SKM-1 (cell line): ENCODE results near the gene BAZ2A.
"Not testable (repeated sequence)": the region's sequence is repeated elsewhere in the genome, so short reads cannot be mapped to it uniquely, and the experiment has no call there.

ENCODE experiments used
- DNase-seq: peaks from one replicate; lab custom pipeline; 2025; ENCODE audit not compliant: unreplicated experiment; lab: John Stamatoyannopoulos, UW

Gene BAZ2A

GRCh38 chr12:56599041-56599440 lies 31.1 kb downstream of the BAZ2A start:
- no peak for DNase-seq

GRCh38 chr12:56596815-56597214 lies 33.3 kb downstream of the BAZ2A start:
- no peak for DNase-seq

- DNase-seq = no peak
These were observed 36.1 kb downstream of the BAZ2A start for GRCh38 chr12:56593909-56594621.

DNA sequence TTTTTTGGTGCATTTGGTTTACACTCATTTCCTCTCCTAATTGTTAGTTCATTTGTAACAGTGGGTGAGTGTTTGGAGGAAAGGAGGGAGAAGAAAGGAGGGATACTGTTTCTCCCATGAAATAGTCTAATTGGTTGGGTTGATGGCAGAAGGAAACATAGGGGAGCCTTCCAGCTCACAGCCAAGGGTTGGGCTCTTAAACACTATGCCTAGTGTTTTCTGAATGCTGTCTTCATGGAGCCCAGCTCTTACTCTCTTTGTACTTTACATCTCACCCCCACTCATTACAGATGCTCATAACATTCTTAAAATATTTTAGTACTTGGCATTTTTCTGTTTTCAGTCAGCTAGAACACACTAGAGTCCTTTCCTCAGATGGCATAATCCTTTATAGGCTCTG lies 38.2 kb downstream of the BAZ2A start:
- DNase-seq = no peak

GRCh38 chr12:56591126-56591525 lies 39.0 kb downstream of the BAZ2A start:
- no peak for DNase-seq

GRCh38 chr12:56590237-56590830 lies 39.8 kb downstream of the BAZ2A start:
- DNase-seq = peak; percentile 5

DNA sequence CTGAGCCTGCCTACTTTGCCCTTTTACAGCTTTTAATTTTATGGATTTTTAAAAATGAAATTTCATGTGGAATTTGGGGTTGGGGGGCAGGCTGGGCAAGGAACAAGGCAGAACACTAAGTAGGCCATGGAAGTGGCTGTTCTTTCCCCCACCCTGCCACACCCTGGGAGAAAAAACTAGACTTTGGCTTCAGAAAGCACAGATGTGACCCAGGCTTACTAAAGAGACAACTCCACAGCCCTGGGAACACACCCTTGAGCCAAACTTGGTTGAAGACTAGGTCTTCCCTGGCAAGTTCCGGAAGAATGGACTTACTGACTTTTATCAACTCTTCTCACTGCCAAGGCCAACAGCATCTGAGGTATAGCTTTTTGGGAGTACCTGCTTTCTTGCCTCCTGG lies 40.3 kb downstream of the BAZ2A start:
- DNase-seq = no peak

GRCh38 chr12:56585098-56585497 lies 45.0 kb downstream of the BAZ2A start:
- DNase-seq = no peak

- no peak for DNase-seq
These were observed 48.5 kb downstream of the BAZ2A start for GRCh38 chr12:56581418-56582145.

GRCh38 chr12:56578983-56579546 lies 51.1 kb downstream of the BAZ2A start:
- DNase-seq = no peak

DNA sequence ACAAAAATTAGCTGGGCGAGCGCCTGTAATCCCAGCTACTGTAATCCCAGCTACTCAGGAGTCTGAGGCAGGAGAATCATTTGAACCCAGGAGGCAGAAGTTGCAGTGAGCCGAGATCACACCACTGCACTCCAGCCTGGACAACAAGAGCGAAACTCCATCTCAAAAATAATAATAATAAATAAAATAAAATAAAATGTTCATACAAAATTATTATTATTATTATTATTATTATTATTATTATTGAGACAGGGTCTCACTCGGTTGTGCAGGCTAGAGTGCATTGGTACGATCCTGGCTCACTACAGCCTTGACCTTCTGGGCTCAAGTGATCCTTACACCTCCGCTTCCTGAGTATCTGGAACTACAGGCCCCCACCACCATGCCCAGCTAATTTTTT lies 52.9 kb downstream of the BAZ2A start:
- not testable (repeated sequence) for DNase-seq

- no peak for DNase-seq
These were observed 55.9 kb downstream of the BAZ2A start for GRCh38 chr12:56574210-56574609.

DNA sequence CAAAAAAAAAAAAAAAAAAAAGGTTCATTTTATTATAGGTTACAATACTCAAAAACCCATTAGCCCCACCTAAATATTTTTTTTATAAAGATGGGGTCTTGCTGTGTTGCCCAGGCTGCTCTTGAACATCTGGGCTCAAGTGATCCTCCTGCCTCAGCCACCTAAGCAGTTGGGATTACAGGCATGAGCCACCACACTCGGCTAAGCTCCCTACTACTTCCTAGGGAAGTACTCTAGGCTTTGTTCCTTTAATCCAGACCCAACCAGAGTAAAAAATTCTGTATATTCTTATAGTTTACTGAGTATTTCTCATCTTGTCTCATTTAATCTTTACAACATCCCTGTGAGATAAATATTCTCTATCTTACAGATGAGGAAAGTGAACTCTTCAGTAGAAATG lies 57.8 kb downstream of the BAZ2A start:
- DNase-seq = no peak

GRCh38 chr12:56571121-56571520 lies 59.0 kb downstream of the BAZ2A start:
- no peak for DNase-seq

DNA sequence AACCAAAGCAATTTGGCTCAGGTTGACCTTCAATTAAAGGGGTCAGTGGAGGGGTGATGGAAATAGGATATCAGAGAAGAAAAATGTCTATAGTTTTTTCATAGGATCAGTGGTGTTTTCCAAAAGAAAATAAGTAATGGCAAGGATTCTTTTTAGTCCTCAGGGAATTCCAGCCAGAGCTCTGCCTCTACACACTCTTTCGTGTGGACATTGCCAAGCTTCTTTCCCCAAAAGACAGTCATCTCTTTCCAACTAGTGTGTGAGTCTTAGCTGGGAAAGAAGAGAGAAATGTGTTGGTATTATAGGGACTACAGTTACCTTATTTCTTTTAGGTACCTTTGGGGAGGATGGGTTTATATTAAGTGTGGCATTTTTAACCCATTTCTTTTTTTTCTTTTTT lies 62.0 kb downstream of the BAZ2A start:
- DNase-seq = no peak

DNA sequence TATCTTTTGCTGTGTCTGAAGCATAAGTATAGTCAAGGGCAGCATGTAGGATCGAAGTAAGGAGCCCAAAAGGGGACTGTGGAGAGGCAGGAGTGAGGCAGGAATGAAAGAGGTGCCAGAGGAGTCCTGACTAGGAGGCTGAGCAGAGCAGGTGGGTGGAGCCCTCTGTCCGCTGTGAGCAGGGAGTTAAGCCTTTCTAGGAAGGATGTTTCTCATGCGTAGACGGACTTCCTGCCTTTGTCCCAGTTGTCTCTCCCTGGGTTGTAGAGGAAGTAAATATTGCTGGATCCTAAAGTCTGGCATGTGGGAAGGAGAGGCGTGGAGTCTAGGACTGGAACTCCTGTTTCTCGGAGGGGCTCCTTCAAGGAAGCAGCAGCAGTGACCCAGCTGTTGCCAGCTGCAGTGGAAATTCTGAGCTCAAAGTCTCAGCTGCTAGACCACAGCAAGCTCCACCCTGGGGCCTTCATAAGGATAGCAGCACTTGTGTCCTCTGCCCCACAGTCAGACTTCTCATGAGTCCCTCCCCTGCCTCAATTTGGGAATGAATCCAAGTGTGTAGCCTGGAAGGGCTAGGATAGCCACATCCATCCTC lies 64.5 kb downstream of the BAZ2A start:
- no peak for DNase-seq

DNA sequence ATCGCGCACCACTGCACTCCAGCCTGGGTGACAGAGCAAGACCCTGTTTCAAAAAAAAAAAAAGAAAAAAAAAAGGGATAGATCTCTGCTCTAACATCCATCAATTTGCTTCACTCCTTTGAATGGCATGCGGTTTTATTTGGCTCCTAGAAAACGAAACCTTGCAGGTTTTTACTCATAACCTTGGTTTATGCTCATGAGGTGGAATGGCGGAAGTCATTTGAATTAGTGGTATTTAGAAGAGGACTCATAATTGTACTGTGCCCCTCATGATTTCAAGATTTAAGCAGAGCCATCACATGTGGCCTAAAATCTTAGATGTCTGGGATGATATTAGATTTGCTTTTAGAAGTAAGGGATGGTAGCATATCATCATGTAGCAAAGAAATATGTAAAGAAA lies 79.1 kb downstream of the BAZ2A start:
- DNase-seq = no peak

DNA sequence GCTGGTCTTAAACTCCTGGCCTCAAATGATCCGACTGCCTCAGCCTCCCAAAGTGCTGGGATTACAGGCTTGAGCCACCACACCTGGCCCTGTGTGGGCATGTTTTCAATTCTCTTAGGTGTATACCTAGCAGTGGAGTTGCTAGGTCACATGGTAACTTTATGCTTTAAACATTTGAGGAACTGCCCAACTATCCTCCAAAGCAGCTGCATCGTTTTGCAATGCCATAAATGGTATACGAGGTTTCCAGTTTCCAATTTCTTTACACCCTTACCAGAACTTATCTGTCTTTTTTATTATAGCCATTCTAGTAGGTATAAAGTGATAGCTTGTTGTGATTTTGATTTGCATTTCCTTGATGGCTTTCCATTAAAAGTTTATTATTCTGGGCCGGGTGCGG lies 83.4 kb downstream of the BAZ2A start:
- DNase-seq = peak; percentile 14
